22Rv1 (cell line): Measurements from ENCODE around the gene BRDT.

Experiments used
- ZFX ChIP-seq: fragments of 450-650 bp; IDR thresholded peaks from 2 replicates; pipeline ENCODE4 v1.6.1; 2017; ENCODE audit warnings: antibody characterized with exemption, borderline replicate concordance
- TF ChIP-seq, protein P1 (sequence below): fragments of 450-650 bp; IDR thresholded peaks from 2 replicates; pipeline ENCODE4 v1.5.1; 2017; ENCODE audit warnings: mild to moderate bottlenecking

DNA sequence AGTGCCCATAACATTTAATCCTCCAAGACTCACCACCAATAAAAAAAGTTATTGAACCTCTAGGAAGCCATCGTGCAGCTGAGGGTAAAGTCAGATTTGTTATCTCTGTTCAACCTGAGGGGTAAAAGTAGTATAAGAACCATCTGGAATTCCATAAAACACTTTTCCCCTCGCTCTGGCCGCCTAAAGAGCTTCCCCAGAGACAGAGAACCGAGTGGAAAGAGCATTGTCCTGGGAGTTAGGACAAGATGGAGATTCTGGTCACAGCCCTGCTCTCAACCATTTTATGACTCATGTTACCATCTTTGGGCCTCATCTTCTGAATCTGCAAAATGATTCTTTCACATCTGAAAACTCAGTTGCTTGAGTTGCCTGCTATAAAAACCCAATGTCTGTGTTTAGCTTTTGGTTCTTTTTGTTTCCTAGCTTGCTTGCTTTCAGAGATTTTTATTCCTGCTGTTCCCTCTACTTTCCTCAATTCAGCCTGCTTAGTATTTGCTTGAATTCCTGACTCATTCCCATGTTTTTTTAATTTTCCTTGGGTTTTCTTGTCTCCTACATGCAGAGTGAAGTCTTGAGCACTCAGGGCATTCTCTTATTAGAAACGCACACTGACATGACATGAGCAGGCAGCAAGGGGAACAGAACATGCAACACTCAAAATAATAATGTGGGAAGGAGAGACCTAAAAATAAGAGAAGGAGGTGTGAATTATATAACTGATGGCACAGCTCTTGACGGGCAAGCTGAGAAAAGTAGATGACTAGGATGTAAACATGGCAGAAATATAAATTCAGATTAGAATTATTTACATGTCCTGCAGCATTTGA lies 82.3 kb downstream of the BRDT start:
- TF ChIP-seq, protein P1, sequence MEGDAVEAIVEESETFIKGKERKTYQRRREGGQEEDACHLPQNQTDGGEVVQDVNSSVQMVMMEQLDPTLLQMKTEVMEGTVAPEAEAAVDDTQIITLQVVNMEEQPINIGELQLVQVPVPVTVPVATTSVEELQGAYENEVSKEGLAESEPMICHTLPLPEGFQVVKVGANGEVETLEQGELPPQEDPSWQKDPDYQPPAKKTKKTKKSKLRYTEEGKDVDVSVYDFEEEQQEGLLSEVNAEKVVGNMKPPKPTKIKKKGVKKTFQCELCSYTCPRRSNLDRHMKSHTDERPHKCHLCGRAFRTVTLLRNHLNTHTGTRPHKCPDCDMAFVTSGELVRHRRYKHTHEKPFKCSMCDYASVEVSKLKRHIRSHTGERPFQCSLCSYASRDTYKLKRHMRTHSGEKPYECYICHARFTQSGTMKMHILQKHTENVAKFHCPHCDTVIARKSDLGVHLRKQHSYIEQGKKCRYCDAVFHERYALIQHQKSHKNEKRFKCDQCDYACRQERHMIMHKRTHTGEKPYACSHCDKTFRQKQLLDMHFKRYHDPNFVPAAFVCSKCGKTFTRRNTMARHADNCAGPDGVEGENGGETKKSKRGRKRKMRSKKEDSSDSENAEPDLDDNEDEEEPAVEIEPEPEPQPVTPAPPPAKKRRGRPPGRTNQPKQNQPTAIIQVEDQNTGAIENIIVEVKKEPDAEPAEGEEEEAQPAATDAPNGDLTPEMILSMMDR, result no peak
- no peak for TF ChIP-seq ZFX
